Motor neuron (in vitro differentiated cells): ENCODE data around the gene PRPSAP1. TPM values are rescaled to one million over a fixed set of nuclear protein-coding genes. Genes with fewer than 3 reads are reported as not detected.
"Not testable (repeated sequence)": the region's sequence is repeated elsewhere in the genome, so short reads cannot be mapped to it uniquely, and the experiment has no call there.

Source experiments
- ATAC-seq, 8 experiments: fragments of 200-7000 bp; cut with Tn5 transposase; replicated peaks in 6 of 8; 2 replicates each; pipeline ENCODE4 v1.8.0; 2021; ENCODE audit warnings: mild to moderate bottlenecking in 8 of 8, moderate library complexity in 8 of 8
- H3K27ac ChIP-seq, 2 donors: fragments of 250-450 bp; sonication (Bioruptor Pico); 2 replicates each; pipeline ENCODE4 v1.9.0; 2021; ENCODE audit warnings: antibody characterized with exemption in 2 of 2, mild to moderate bottlenecking in 2 of 2, moderate library complexity in 1 of 2
- H3K4me1 ChIP-seq, 2 donors: fragments of 250-450 bp; sonication (Bioruptor Pico); replicated peaks in 1 of 2; 2 replicates each; pipeline ENCODE4 v1.6.1; 2021; ENCODE audit warnings: antibody characterized with exemption in 2 of 2, mild to moderate bottlenecking in 2 of 2, moderate library complexity in 1 of 2
- H3K4me3 ChIP-seq, 5 donors: fragments of 250-450 bp; sonication (Bioruptor Pico); 2 replicates each; pipeline ENCODE4 v1.9.0; 2021; ENCODE audit warnings: antibody characterized with exemption in 5 of 5, mild to moderate bottlenecking in 5 of 5, moderate library complexity in 4 of 5
- WGBS, 10 experiments: fragments of 450-650 bp; shearing (Covaris generic); methylation state at CpG; one replicate each; pipeline ENCODE4 v1.0.0; 2022; 5-methylcytosine and 5-hydroxymethylcytosine counted together
- in situ Hi-C, 9 experiments: fragments of 400-800 bp; cut with MboI; loops; one replicate each; pipeline ENCODE4 v1.15.0; 2021; ENCODE audit warnings: low sequenced_read_pairs in 9 of 9, low pct_unique_long_range_greater_than_20kb in 2 of 9; ENCODE audit not compliant: unreplicated experiment in 9 of 9
- total RNA-seq, 8 experiments: library from RNA; unstranded; fragments of 300-600 nt; gene quantifications; 2 replicates each; pipeline versions ENCODE4 v1.2.3 to v1.2.4, GENCODE V29; 2022

Gene PRPSAP1
- total RNA-seq, 8 experiments from 2014 or later: 21.3 to 60.3 (median 44.3) TPM

GRCh38 chr17:76327696-76328095, 26.0 kb downstream of the PRPSAP1 start:
- no peak overlapping the region for H3K4me3 ChIP-seq
- in situ Hi-C loops: no loop called here
- H3K4me1 ChIP-seq: no peaks in the 10 kb centered on the region
- no peak for ATAC-seq
- no peak overlapping the region for H3K27ac ChIP-seq
- WGBS, 10 experiments: 80 to 100% (median 100%) methylated on average over 1 to 5 of the region's 6 CpGs; no CpG with 5 or more reads in 1 of the 10 experiments

- Histone ChIP-seq H3K27ac (no peak overlapping the region), H3K4me3 (no peak overlapping the region), H3K4me1 (no peaks in the 10 kb centered on the region)
- in situ Hi-C loops: no loop called here
- peak in 1 of 8 experiments; percentile 36 for ATAC-seq
- 89 to 100% (median 100%) methylated on average over 1 of the region's 1 CpG; no CpG with 5 or more reads in 1 of the 10 experiments for WGBS, 10 experiments
Observed at GRCh38 chr17:76326306-76326705, 27.4 kb downstream of the PRPSAP1 start.

GRCh38 chr17:76318586-76318985, 35.1 kb downstream of the PRPSAP1 start:
- no peak overlapping the region for H3K27ac ChIP-seq
- H3K4me3 ChIP-seq: no peak overlapping the region
- in situ Hi-C loops: loop anchor here in 2 of 9 experiments (25.0 kb wide), 2 partner anchors 94 to 194 kb away; partner anchors contain the start of gene RHBDF2 (in 1 of the 2)
- ATAC-seq: no peak
- 93 to 100% (median 100%) methylated on average over 1 to 3 of the region's 3 CpGs; no CpG with 5 or more reads in 2 of the 10 experiments for WGBS, 10 experiments
- H3K4me1 ChIP-seq: no peaks in the 10 kb centered on the region

DNA sequence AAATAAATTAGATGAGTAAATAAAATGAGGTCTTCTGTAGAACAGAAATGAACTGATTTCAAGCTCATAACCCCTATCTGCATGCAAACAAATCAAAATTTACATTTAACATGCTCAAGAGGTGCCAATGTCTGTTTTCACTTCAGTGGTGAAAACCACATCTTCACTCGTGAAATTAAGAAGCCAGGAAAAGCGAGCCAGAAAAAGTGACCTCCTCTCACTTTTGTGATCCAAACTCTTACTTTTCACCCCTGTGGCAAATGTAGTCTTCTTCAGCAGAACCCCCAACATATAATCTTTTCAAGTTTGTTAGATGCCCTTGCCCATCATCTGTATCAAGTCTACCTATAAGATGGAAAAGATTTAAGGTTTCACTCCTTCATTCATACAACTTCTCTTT, 36.2 kb downstream of the PRPSAP1 start:
- in situ Hi-C loops: loop anchor here in 2 of 9 experiments (25.0 kb wide), 2 partner anchors 95 to 195 kb away; partner anchors contain the start of gene RHBDF2 (in 1 of the 2)
- no peak for ATAC-seq
- Histone ChIP-seq H3K4me3 (no peak overlapping the region), H3K4me1 (peaks cover 9% of the 10 kb centered on the region in 2 donors), H3K27ac (no peak overlapping the region)
- WGBS, 10 experiments: 69 to 100% (median 88%) methylated on average over 1 to 2 of the region's 2 CpGs; no CpG with 5 or more reads in 2 of the 10 experiments

GRCh38 chr17:76314392-76315227, 39.1 kb downstream of the PRPSAP1 start:
- H3K4me1 ChIP-seq: peaks cover 12 to 16% of the 10 kb centered on the region in 2 donors
- ATAC-seq: no peak
- H3K27ac ChIP-seq: no peak overlapping the region
- in situ Hi-C loops: loop anchor here in 2 of 9 experiments (25.0 kb wide), 2 partner anchors 98 to 198 kb away; partner anchors contain the start of gene RHBDF2 (in 1 of the 2)
- 40 to 100% (median 98%) methylated on average over 1 to 12 of the region's 15 CpGs; no CpG with 5 or more reads in 2 of the 10 experiments for WGBS, 10 experiments
- H3K4me3 ChIP-seq: no peak overlapping the region

GRCh38 chr17:76312735-76313134, 41.0 kb downstream of the PRPSAP1 start:
- H3K4me3 ChIP-seq: no peak overlapping the region
- H3K4me1 ChIP-seq: peaks cover 12 to 16% of the 10 kb centered on the region in 2 donors
- WGBS, 10 experiments: 0 to 100% (median 62%) methylated on average over 1 to 8 of the region's 9 CpGs
- no peak overlapping the region for H3K27ac ChIP-seq
- in situ Hi-C loops: loop anchor here in 2 of 9 experiments (25.0 kb wide), 2 partner anchors 100 to 200 kb away; partner anchors contain the start of gene RHBDF2 (in 1 of the 2)
- peak in 5 of 8 experiments; percentile 65 to 91 (median 66) for ATAC-seq

GRCh38 chr17:76309461-76309860, 44.3 kb downstream of the PRPSAP1 start:
- no peak for ATAC-seq
- Histone ChIP-seq H3K4me1 (peaks cover 12 to 16% of the 10 kb centered on the region in 2 donors), H3K27ac (no peak overlapping the region), H3K4me3 (no peak overlapping the region)
- in situ Hi-C loops: loop anchor here in 5 of 9 experiments (10.0 to 25.0 kb wide), 5 partner anchors 75 to 203 kb away; partner anchors contain the start of genes RHBDF2 (in 3 of the 5) and SPHK1 (in 1 of the 5)
- WGBS, 10 experiments: 34 to 100% (median 100%) methylated on average over 1 to 4 of the region's 4 CpGs; no CpG with 5 or more reads in 2 of the 10 experiments

- H3K4me1 ChIP-seq: peaks cover 7 to 11% of the 10 kb centered on the region in 2 donors
- no peak for ATAC-seq
- H3K27ac ChIP-seq: no peak within 1 kb of the TSS
- H3K4me3 ChIP-seq: no peak within 1 kb of the TSS
- in situ Hi-C loops: loop anchor here in 5 of 9 experiments (10.0 to 25.0 kb wide), 5 partner anchors 77 to 204 kb away; partner anchors contain the start of genes RHBDF2 (in 3 of the 5) and SPHK1 (in 1 of the 5)
- WGBS, 10 experiments: 93 to 100% (median 95%) methylated on average over 3 to 5 of the region's 44 CpGs; no CpG with 5 or more reads in 7 of the 10 experiments
Observed at GRCh38 chr17:76307966-76308338, 45.8 kb downstream of the PRPSAP1 start, which contains the start of gene QRICH2. QRICH2 (minus strand) TSS chr17:76308276; CDS start chr17:76307998, 278 bp downstream.

GRCh38 chr17:76307299-76307965, 46.3 kb downstream of the PRPSAP1 start:
- peaks cover 2 to 6% of the 10 kb centered on the region in 2 donors for H3K4me1 ChIP-seq
- no peak overlapping the region for H3K4me3 ChIP-seq
- in situ Hi-C loops: loop anchor here in 5 of 9 experiments (10.0 to 25.0 kb wide), 5 partner anchors 77 to 205 kb away; partner anchors contain the start of genes RHBDF2 (in 3 of the 5) and SPHK1 (in 1 of the 5)
- 92 to 100% methylated on average over 8 to 12 of the region's 58 CpGs; no CpG with 5 or more reads in 8 of the 10 experiments for WGBS, 10 experiments
- no peak overlapping the region for H3K27ac ChIP-seq
- peak in 2 of 8 experiments; percentile 7 to 9 for ATAC-seq

DNA sequence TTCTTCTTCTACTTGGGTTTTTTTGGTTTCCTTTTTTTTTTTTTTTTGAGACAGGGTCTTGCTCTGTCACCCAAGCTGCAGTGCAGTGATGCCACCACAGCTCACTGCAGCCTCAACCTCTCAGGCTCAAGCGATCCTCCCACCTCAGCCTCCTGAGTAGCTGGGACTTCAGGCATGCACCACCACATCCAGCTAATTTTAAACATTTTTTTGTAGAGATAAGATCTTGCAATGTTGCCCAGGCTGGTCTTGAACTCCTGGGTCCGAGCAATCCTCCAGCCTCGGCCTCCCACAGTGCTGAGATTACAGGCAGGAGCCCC, 48.6 kb downstream of the PRPSAP1 start:
- 50 to 100% (median 100%) methylated on average over 1 to 3 of the region's 3 CpGs; no CpG with 5 or more reads in 2 of the 10 experiments for WGBS, 10 experiments
- H3K27ac ChIP-seq, ATAC-seq, H3K4me1 ChIP-seq, H3K4me3 ChIP-seq: not testable (repeated sequence)
- in situ Hi-C loops: loop anchor here in 5 of 9 experiments (10.0 to 25.0 kb wide), 5 partner anchors 80 to 207 kb away; partner anchors contain the start of genes RHBDF2 (in 3 of the 5) and SPHK1 (in 1 of the 5)

DNA sequence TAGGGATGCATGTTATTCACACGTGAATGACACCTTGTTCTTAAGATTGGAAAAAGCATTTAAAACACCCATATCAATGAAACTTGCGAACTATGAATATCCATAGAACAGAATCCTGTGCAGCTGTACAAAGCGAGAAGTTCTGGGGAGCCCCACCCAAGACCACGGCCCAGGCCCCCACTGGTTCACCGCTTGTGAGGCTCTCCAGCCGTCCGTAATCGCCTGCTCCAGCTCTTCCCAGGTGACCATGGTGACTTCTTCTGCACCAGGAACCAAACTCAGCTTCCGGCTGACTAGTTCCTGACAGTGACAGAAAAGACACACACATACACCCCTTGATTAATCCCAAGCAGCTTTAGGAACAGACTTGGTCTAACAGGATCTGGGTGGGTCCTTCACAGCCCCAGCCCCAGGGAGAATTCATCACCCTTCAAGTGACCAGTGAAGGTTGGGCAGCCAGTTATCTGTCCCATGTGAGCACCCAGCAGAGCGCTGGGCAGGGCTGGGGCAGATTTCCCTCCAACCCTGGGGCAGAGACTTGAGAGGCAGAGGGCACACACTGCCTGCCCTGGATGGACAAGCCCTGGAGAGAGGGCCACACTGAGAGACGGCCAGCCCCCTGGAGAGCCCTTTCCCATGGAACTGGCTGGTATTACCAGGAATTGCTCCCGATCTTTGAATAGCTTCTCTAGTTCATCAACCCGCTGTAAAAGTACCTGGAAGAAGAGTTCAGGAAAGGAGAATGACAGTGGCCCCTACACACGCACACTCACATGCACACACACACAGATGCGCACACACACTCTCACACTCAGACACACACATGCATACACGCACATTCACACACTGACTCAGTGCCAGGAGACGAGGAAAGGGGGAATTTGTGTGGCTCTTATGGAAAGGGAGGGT, 49.2 kb downstream of the PRPSAP1 start:
- in situ Hi-C loops: loop anchor here in 5 of 9 experiments (10.0 to 25.0 kb wide), 5 partner anchors 80 to 208 kb away; partner anchors contain the start of genes RHBDF2 (in 3 of the 5) and SPHK1 (in 1 of the 5)
- 70 to 100% (median 87%) methylated on average over 1 to 8 of the region's 17 CpGs for WGBS, 10 experiments
- peak in 3 of 8 experiments; percentile 44 to 61 (median 48) for ATAC-seq
- Histone ChIP-seq H3K27ac (no peak overlapping the region), H3K4me3 (no peak overlapping the region), H3K4me1 (no peaks in the 10 kb centered on the region)
